WI38 (cell line): ENCODE results near the gene VWA8.
"Not testable (repeated sequence)": the region's sequence is repeated elsewhere in the genome, so short reads cannot be mapped to it uniquely, and the experiment has no call there.

Source experiments
- H3K4me3 ChIP-seq: 2 replicates; pipeline ENCODE4 v1.5.1; 2011; ENCODE audit warnings: low read depth, mild to moderate bottlenecking, control low read depth, low read length
- TF ChIP-seq, protein P1 (sequence below): IDR thresholded peaks from 2 replicates; pipeline ENCODE4 v1.5.1; 2012; ENCODE audit warnings: low read depth, mild to moderate bottlenecking, control low read depth, low read length

The VWA8 gene

DNA sequence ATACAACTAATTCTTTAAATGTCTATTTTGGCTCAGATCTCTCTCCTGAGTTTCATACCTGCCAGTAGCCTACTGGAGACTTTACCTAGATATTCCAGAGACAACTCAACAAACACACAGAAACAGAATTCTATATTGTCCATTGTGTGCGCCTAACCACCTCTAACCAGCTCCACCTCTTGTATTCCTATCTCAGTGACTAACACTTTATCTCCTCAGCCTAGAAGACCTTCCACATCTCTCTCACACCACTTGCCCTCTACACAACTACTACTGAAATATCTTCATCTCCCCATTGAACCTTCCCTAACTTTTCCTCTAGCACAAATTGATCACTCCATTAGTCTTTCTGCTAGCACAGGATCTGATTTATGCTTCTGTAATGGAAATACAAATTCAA lies 6.7 kb downstream of the VWA8 start:
- TF ChIP-seq, protein P1, sequence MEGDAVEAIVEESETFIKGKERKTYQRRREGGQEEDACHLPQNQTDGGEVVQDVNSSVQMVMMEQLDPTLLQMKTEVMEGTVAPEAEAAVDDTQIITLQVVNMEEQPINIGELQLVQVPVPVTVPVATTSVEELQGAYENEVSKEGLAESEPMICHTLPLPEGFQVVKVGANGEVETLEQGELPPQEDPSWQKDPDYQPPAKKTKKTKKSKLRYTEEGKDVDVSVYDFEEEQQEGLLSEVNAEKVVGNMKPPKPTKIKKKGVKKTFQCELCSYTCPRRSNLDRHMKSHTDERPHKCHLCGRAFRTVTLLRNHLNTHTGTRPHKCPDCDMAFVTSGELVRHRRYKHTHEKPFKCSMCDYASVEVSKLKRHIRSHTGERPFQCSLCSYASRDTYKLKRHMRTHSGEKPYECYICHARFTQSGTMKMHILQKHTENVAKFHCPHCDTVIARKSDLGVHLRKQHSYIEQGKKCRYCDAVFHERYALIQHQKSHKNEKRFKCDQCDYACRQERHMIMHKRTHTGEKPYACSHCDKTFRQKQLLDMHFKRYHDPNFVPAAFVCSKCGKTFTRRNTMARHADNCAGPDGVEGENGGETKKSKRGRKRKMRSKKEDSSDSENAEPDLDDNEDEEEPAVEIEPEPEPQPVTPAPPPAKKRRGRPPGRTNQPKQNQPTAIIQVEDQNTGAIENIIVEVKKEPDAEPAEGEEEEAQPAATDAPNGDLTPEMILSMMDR: no peak
- no peak overlapping the region for H3K4me3 ChIP-seq

DNA sequence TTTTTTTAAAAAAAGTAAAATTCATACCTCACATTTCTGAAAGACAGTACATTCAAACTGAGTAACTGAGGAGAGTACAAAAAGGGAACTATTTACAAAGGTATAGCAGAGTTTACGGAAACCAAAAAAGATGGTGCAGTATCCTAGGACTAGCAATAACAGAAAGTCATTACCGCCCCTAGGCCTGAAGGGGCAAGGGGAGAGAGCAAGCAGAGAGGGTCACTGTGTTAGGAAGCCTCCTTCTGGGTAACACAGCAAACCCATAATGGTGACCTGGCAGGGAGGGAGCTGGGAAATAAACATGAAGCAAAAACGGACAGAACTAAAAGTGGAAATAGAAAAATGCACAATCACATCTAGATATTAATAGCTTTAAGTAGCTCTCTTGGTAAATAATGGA lies 8.2 kb downstream of the VWA8 start:
- TF ChIP-seq, protein P1: no peak
- H3K4me3 ChIP-seq: no peak overlapping the region

DNA sequence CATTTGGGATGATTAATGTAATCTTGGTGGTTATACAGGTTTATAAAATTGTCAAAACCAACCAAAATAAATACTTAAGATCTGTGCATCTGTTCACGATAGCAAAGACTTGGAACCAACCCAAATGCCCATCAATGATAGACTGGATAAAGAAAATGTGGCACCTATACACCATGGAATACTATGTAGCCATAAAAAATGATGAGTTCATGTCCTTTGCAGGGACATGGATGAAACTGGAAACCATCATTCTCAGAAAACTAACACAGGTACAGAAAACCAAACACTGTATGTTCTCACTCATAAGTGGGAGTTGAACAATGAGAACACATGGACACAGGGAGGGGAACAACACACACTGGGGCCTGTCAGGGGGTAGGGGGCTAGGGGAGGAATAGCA lies 11.8 kb downstream of the VWA8 start:
- H3K4me3 ChIP-seq: not testable (repeated sequence)

DNA sequence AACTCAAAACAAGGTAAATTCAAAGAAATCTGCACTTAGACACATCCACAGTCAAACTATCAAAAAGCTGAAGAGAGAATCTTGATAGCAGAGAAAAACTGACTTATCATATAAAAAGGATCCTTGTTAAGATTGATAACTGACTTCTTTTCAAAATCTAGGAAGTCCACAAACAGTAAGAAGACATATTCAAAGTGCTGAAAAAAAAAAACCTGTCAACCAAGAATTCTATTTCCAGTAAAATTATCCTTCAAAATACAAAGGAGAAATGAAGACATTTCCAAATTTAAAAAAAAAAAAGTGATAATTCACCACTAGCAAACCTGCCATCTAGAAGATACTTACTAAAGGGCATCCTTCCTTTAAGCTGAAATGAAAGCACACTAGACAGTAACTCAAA lies 15.0 kb downstream of the VWA8 start:
- no peak overlapping the region for H3K4me3 ChIP-seq
- TF ChIP-seq, protein P1: no peak

DNA sequence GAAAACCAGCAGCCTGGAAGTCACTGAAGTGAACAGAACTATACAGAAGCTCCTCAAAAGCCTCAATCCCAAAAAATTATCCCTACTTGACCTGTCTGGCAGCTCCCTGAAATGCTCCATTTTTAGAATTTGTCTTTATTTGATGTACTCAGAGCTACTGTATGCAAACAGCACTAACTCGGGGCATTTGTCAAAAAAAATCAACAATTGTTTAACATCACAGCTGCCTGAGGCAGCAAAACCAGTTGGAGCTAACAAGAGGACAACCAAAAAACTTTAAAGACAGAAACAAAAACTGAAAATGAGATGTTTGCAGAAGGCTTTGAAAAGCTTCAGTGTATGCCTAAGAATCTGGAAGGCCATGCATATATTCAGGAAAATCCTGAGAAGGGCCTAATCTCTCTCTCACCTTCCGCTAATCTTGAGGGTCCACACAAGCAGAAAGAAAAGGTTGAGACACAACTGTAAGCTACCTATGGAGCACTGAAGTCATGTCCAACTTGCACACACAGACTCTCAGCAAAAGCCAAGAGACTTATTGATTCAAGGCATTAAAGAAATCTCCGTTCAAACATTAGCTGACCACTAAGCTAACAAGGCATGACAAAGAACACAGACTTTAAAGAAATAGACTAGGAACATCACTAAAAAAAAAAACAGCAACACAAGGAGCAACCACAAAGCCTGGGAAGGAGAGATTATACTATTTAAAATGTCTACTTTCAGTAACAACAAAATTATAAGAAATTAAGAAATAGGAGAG lies 16.1 kb downstream of the VWA8 start:
- no peak overlapping the region for H3K4me3 ChIP-seq
- TF ChIP-seq, protein P1: no peak

DNA sequence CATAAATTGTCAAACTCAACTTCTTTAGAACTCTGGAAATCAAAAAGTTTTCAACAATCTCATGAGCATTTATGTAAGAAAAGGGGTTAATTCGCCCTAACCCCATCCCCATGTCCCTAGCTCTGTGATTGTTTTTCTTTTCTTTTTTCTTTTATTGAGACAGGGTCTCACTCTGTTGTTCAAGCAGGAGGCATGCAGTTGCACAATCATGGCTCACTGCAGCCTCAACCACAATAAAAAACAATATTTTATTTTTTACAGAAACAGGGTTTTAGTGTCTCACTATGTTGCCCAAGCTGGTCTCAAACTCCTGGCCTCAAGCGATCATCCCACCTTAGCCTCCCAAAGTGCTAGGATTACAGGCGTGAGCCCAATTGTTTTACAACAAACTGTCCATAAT lies 16.7 kb downstream of the VWA8 start:
- no peak overlapping the region for H3K4me3 ChIP-seq
- TF ChIP-seq, protein P1: no peak

DNA sequence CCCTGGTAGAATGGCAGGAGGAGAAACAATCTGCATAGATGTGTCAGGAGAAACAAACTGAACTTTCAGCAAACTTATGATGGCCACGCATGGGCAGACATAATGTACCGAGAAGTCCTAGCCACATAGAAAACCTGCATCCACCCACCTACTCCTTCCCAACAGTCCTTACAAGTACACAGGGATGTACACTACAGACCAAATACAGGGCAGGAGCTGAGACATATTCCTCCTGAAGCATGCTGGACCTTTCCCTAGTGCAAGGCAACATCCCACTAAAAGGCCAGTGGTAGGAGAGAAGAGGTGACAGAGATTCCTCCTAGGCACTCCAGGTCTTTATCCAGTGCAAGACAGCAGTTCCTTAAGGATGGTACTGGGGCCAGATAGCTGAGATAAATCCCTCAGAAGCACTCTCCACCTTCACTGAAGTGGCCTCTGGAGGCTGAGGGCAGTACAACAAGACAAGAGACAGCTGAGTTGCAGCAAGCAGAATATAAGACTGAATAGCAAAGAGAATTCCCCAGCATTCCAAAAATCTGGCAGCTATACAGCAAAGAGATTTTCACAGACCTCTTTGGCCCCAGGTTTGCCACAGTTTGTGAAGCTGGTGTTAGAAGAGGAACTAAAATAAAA lies 18.3 kb downstream of the VWA8 start:
- TF ChIP-seq, protein P1: peak; percentile 41; the same call in 1 of the 2 replicates
- no peak overlapping the region for H3K4me3 ChIP-seq

DNA sequence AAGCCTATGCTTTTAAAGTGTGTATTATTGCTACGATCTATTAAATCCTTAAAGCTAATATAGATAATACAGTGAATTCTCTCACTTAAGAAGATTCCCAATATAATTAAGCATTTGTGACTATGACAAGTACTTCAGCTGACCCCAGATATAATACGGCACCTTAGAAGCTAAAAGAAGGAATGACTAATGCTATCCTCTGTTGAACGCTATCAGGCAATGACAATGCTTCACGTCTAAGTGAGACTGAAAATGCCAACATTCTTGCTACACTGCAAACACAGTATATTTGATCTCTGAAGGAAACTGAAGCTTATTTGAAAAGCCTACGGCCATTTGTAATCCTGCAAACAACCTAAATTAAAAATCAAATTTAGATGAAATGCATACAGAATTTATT lies 19.7 kb downstream of the VWA8 start:
- H3K4me3 ChIP-seq: no peak overlapping the region
- TF ChIP-seq, protein P1: no peak
